Activated CD8-positive, alpha-beta memory T cell treated with anti-CD3 and anti-CD28 coated beads for 36 hours (primary cell): ENCODE results near the gene TGFBR3. TPM values are rescaled to one million over a fixed set of nuclear protein-coding genes. Genes with fewer than 3 reads are reported as not detected.

ENCODE experiments used
- CTCF ChIA-PET: fragments of 350-600 bp; sonication (Branson Sonifier 250); formaldehyde crosslinking; loops from one replicate; lab custom pipeline; 2021; ENCODE audit warnings: antibody characterized with exemption; lab: Charles Lee
- POLR2A ChIA-PET: fragments of 350-600 bp; sonication (Branson Sonifier 250); formaldehyde crosslinking; loops from one replicate; lab custom pipeline; 2021; ENCODE audit warnings: antibody characterized with exemption; lab: Charles Lee
- total RNA-seq, 2 experiments: library from RNA; stranded (reverse); gene quantifications; one replicate each; pipeline ENCODE4 v1.2.3, GENCODE V29; 2021

TGFBR3 gene
- total RNA-seq, 2 experiments from 2014 or later = 17.3 to 18.7 TPM

DNA sequence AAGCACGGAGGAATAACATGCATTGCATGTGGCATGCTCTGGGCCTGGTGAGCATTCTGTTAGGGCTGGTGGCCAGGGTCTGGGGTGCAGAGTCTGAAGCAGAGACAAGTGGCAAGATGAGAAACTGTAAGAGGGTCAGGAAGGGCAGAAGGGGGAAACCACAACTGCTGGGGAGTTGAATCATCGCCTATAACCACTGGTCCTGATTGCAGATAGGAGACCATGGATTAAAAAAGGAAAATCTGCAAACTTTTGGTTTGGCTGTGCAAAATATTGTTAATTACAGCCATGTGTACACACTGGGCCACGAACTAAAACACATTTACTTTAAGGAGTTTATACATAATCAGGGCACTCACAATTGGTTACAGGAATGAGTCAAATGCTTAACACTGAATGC is 76.6 kb downstream of the TGFBR3 start:
- POLR2A ChIA-PET = no interaction called here
- CTCF ChIA-PET = no interaction called here

DNA sequence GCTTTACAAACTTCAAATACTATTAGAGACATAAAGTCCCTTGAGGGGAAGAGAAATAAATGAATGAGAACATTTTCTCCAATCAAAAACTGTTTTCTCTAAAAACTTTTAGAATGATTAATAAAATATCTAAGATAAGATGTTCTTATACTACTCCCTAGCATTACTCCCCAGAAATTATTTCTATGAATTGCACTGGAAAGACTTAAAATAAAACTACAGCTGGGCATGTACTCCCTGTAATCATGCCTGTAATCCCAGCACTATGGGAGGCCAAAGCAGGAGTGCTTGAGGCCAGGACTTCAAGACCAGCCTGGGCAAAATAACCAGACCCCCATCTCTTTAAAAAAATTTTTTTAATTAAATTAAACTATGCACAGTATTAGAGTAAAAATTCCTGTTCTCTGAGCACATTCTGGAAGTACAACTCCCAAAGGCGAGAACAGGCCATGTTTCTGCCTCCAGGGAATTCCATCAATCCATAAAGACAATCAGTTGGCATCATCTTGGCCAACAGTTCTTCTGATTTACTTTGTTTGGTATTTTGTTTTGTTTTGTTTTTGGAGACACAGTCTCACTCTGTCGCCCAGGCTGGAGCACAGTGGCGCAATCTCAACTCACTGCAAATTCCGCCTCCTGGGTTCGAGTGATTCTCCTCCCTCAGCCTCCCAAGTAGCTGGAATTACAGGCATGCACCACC is 77.9 kb downstream of the TGFBR3 start:
- POLR2A ChIA-PET = no interaction called here
- CTCF ChIA-PET = no interaction called here

DNA sequence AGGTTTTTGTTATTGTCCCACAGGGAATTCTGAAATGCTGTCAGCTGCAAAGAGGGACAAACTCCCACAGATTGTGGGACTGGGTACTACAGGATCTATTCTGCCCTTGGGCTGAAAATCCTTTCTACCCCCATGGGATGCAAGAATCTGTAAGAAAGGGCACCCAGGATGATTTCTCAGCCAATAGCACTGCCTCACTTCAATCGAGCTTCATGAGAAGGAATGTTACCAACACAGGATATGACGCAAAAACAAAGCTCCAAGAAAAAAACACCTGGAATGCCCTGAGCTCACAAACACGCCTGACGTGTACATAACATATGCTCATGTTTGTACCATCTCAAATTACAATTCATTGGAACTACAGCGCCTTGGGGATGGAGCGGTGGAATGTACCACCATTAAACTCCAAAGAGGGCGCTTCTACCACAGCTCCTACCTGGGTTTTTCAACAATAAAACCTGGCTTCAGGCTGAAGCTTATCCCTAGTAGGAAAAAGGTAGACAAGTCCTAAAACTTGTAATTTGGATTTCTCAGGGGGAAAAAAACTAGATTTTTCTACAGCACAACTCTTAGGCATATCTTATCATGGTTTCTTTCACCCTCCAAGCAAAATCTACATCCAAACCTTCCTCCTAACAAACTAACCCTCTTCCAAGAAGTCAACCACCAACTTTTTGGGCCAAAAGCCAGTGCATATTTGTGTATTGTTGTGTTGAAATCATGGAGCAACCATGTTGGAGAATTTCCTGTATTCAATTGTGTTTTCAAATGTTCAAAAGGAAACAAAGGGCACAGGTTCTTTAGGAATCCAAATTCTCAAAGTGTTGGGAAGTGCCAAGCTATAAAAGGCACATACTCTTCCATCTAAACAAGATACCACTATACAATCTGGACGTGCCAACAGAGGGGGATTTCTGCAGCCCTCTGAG is 78.9 kb downstream of the TGFBR3 start:
- CTCF ChIA-PET = no interaction called here
- POLR2A ChIA-PET = no interaction called here

DNA sequence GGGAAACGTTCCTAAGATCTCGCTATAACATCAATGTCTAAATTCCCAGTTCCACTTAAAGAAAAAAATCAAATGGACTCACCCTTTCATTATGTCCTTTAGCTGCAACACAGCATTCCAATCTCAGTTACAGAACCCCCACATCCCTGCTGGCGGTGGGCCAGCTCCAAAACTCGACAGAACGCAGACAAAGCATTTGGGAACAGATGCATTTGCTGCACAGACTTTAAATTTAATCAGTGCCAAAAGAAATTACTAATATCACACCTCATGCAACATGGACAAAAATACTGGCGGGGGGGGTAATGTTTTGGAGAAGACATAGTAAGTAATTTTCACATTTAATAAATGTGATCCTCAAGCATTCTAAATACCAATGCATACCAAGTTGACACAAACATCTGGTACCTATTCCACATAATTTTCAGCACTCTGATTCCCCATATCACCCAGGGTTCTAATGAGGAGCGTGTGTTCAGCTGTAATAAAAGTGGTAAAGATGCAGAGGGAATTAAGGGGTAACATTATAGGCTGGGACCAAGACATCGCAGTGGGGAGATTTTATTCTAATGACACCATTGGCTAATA is 79.7 kb downstream of the TGFBR3 start:
- ChIA-PET CTCF (no interaction called here), POLR2A (interaction anchor here (0.6 kb wide), 1 partner anchor 59 kb away, joined by 8 read pairs; no protein-coding TSS in a partner anchor)

DNA sequence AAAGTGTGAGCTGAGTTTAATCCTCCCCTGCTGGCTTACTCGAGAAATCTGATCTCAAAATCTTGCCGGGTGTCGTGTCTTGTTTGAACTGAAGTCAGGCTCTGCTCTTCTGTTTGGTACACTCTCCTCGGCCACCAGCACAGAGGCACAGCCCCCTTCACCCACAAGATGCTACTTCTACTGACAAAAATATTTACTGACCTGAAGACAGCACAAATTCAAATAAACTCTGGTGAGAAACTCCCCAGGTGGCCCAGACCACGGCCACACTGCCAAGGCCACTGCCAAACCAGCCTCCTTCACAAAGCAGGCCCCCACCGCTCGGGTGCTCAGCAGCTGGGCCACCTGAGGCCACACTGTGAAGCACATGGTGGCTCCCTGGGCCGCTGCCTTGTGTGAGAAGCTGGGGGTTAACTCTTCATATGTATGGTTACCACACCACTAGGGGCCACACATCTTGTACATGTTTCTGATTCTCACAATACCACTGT is 80.6 kb downstream of the TGFBR3 start:
- ChIA-PET CTCF (interaction anchor here (0.5 to 1.4 kb wide), 4 partner anchors 54 to 79 kb away, joined by 3 read pairs; no protein-coding TSS in a partner anchor), POLR2A (interaction anchor here (0.6 to 1.2 kb wide), 2 partner anchors 60 to 80 kb away, joined by 6 to 8 read pairs; partner anchors contain the start of gene TGFBR3)

DNA sequence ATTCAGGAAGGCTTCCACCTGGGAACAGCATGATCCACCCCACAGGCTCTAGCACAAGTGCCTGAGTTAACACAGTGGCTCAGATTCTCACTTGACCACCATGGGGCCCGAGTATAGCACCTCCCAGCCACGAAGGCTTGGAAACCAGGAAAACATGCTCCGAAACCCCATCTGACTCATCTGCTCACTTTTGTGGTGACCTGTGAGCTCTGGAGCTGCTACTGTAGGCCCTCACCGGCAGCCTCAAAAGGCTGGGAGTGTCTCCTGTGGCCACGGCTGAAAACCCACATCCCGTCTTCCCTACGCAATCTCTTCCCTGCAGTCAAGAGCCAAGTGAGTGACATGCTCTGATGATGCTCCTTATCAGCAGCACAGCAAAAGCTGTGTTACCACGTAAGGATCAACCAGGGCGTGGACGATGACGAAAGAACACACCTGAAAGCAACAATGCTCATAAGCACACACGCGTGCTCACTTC is 81.4 kb downstream of the TGFBR3 start:
- CTCF ChIA-PET = interaction anchor here (0.5 to 1.4 kb wide), 7 partner anchors 50 to 80 kb away, joined by 3 to 4 read pairs (median 3); no protein-coding TSS in a partner anchor
- POLR2A ChIA-PET = interaction anchor here (0.6 to 1.2 kb wide), 3 partner anchors 50 to 284 kb away, joined by 3 to 6 read pairs (median 4); partner anchors contain the start of gene TGFBR3

DNA sequence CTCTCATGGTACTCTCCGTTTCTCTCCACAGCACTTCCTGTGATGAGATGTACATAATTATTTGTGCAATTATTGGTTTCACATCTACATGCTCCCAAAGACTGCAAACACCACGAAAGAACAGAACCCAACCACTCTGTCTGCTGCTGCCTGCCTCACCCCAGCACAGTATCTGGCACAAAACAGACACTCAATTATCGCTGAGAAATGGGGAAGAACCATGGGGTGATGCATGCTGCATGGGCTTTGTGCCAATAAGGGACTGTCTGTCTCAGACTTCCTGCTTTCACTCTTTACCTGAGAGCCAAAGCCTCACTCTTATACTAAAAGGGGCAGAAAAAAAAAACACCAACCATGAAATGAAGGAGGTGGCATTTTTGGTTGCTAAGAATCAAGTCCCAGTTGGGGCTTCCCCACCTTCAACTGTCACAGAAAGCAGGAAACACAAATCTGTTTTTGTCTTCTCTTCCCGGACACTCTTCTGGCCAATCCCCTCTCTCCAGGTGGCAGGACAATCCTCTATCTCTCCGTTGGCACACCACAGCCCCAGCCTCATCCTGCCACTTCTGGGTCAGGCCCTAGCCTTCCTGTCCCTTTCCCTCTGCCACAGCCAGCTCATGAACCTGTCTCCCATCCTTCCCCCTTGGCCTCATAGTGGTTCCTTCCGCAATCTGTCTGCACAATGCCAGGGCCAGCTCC is 82.0 kb downstream of the TGFBR3 start:
- CTCF ChIA-PET = interaction anchor here (0.6 to 1.4 kb wide), 5 partner anchors 49 to 80 kb away, joined by 3 to 4 read pairs (median 3); no protein-coding TSS in a partner anchor
- POLR2A ChIA-PET = interaction anchor here (0.6 to 1.2 kb wide), 3 partner anchors 49 to 283 kb away, joined by 3 to 6 read pairs (median 4); partner anchors contain the start of gene TGFBR3

DNA sequence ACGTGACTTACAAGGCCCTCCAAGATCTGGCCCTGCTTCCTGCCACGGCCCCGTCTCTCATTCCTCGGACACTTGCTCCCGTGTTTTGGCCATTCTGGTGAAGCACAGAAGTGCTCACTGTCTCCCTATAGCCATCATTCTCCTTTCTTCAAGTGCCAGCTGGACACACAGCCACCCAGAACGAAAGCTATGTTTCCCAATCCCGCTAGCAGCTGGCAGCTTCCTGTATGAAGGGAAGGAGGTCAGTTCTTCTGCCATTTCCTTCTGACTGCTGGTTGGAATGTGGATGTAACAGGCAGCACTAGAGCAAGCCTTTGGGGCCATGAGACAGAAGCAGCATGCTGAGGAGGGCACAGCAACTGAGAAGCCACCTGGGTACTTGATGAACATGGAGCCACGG is 82.8 kb downstream of the TGFBR3 start:
- CTCF ChIA-PET = no interaction called here

DNA sequence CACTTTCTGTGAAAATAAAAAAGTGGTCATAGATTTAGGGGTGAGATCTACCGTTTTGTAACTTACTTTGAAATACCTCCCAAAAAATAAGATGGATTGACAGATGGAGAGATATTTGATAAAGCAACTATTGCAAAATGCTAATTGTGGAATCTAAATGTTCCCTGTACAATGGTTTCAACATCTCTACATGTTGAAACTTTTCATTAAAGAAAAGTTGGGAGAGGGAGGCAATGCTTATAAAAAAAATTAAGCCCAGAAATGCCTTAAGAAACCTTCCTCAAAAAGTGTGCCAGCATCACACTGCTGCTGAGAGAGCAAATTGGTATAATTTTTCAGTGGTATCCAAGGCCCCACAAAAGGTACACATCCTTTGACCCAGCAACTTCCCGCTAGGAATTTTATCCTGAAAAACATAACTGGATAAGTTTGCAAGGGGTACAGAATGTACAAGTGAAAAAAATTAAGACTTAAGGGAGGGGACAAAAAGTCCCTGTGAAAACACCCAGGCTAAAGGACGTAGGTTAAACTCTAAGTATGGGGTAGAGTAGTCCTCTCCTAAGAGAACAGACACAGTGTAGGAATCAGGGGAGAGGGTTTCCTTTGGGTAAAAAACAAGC is 84.3 kb downstream of the TGFBR3 start:
- ChIA-PET POLR2A (no interaction called here), CTCF (interaction anchor here (0.6 kb wide), 1 partner anchor 33 kb away, joined by 3 read pairs; no protein-coding TSS in a partner anchor)

More for the DNA sequence above, 82.8 kb downstream of the TGFBR3 start:
- POLR2A ChIA-PET = no interaction called here

DNA sequence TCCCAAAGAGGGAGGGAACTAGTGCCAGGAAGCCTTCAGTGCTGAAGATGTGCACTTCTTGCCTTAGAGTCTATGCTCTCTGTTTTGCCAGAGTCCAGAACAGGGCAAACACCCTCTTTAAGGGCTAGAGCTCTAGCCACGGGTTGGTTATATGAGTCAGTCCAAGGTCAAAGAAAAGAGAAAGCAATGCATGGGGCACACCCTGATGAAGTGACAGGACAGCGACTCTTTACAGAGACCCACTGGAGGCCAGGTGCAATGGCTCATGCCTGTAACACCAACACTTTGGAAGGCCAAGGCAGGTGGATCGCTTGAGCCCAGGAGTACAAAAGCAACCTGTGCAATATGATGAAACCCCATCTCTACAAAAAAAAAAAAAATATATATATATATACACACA is 86.1 kb downstream of the TGFBR3 start:
- ChIA-PET POLR2A (interaction anchor here (0.6 kb wide), 1 partner anchor 686 kb away, joined by 3 read pairs; no protein-coding TSS in a partner anchor), CTCF (no interaction called here)

DNA sequence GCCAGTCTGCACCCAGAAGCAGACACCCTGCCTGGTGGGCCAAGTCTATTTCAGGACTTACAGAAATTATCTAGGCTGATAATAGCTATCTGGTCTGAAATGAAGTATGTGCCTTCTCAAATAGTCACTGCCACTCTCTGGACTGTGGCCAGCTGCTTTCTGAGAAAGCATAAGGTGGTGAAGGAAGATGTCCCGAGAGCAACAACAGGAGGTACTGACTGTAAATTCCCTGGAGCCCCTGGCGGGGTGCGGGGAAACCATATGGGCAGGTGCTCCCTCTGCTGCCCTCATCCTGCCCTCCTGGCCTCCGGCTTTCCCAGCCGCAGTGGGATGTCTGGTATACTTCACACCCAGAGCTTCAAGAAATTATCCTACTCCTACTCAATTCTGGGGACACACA is 86.8 kb downstream of the TGFBR3 start:
- ChIA-PET CTCF (no interaction called here), POLR2A (no interaction called here)

DNA sequence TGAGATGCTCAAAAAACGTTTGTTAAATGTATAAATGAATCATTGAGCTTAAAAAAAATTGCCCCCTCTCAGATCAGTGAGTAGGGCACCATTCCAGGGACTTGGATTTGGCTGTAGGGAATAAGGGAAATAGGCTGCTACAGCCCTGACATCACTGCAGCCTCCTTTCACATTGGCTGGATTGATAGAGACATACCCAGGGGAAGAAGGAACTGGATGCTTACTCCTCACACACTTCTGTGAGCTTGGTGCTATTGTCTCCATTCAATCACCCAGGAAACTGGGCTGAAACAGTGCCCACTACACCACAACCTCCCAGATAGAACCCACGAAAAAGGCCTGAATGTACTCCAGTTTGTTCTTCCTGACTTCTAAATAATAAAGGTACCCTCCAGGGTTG is 87.2 kb downstream of the TGFBR3 start:
- ChIA-PET POLR2A (no interaction called here), CTCF (no interaction called here)

DNA sequence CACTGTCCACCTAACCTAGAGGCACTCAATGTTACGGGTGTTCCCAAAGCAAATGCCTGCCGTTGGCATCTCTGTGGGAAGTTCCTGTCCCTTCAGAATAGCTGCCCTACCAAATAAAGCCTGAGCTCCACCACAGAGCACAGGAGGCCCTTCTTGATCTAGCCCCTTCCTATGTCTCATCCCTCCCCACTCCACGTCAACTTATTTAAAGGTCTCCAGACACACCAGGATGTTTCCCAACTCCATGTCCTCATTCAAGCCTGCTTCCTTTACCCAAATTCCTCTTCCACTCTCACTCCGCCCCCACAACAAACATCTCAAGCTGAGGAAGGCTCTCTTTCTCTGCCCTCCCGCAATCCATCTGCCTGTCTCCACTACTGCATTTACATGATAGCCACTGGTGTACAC is 87.7 kb downstream of the TGFBR3 start:
- CTCF ChIA-PET = no interaction called here
- POLR2A ChIA-PET = no interaction called here

DNA sequence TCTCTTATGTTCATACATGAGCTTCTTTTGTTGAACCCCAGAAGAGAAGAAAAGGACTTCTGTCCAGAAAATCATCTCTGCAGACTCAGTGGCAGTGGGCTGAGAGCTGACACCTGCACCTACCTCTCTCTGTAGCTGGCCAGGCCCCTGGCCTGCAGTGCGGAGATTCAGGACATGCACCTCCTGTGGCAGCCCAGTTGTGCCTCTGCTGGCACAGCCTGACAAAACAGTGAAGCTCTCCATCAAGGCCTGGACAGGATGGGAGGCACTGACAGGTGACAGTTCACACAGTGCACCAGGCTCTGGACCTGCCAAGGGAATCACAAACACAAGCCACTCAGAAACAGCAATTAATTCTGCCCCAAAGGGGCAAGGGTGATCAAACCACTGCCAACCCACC is 88.8 kb downstream of the TGFBR3 start:
- CTCF ChIA-PET = no interaction called here
- POLR2A ChIA-PET = no interaction called here

DNA sequence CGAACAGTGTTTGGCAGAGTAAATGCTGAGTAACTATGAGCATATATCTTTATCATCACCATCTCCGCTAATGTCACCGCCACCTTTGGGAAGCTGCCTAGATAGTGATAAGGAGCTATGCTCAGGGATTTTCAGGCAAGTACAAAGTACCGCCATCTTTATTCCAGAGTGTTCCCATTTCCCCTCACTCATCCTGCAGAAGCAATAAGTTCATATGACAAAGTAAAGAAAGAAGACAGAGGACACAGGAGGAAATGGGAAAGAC is 89.6 kb downstream of the TGFBR3 start:
- ChIA-PET CTCF (no interaction called here), POLR2A (no interaction called here)

DNA sequence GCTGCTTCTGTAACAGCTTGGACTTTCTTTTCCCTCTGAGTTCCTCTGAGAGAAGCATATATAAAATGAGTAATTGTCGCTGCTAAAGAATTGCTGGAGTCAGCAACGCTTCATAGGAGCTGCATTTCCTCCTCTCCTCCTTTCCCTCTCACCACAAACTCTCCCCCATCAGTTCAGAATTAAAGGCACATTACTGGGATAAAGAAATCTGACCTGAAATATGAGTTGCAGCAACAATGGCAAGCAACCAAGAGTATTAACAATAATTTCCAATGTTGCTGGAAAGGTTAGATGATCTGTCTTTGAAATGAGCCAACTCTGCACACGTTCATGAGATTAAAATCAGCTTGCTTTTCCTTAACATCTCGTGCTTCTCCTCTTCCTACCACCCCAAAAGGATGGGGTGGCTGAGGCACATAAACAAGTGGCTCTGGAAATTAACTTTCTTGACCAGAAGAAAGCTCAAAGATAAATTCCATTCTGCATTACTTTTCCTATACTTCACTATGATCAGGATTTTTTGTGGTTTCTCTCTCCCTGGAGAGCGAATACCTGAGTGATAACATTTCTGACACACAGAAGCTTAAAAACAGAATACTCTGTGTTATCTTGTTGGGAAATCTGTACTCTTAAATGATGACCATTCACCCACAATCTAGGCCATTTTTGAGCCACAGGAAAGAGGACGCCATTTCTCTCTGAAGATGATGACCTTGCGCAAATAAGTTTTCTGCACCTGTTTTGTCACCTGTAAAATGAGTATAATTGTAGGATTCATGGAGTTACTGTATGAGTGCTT is 90.2 kb downstream of the TGFBR3 start:
- ChIA-PET CTCF (no interaction called here), POLR2A (no interaction called here)

DNA sequence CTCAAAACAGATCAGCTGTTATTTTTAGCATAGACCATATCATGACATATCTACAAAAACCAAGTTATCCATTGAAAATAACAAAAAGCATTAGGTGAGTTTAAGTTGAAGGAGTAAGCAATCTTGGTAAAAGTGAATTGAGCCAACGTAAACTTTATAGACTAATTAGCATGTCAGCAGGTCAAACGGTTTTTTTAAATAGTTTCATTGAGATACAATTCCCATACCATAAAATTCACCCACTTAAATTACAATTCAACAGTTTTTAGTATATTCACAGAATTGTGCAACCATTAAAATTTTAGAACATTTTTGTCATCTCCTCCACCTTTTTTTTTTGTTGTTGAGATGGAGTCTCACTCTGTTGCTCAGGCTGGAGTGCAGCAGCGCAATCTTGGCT is 92.1 kb downstream of the TGFBR3 start:
- CTCF ChIA-PET = no interaction called here
- POLR2A ChIA-PET = no interaction called here

DNA sequence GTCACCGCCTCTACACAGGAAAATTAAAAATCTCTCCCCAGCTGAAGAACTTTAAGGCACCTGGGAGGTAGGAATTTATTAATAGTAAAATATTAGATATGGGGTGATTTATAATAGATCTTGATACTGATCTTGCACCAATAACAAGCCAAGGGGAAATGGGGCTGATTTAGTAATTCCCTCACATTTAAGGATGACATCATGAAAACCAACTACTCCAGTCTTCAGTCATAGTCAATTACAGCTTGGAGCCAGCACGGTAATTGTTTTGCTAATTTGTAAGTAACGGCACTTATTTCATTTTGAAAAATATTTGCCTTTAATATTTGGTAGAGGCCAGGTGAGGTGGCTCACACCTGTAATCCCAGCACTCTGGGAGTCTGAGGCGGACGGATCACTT is 92.8 kb downstream of the TGFBR3 start:
- CTCF ChIA-PET = no interaction called here
- POLR2A ChIA-PET = no interaction called here
